Adipose tissue (tissue), 3 donors: Measurements from ENCODE around the gene LCN6. TPM values are rescaled to one million over a fixed set of nuclear protein-coding genes. Genes with fewer than 3 reads are reported as not detected.
"Not testable (repeated sequence)": the region's sequence is repeated elsewhere in the genome, so short reads cannot be mapped to it uniquely, and the experiment has no call there.

Source experiments
- H3K27ac ChIP-seq: one replicate; pipeline ENCODE4 v1.5.1; 2013; ENCODE audit warnings: low read depth, low read length
- WGBS, 3 donors: extraction: QIAGEN DNeasy Blood & Tissue Kit; methylation state at CpG; one replicate each; pipeline ENCODE4 v1.1.7; 2013; 5-methylcytosine and 5-hydroxymethylcytosine counted together
- polyA plus RNA-seq, 3 donors: library from polyadenylated mRNA; stranded (reverse); fragments of 200-250 nt; gene quantifications; one replicate each; pipeline ENCODE4 v1.2.3, GENCODE V29; 2013
- donor health status: healthy with polysubstance abuse.
- donor health status: Bipolar disorder and iron deficiency.
- donor health status: healthy.

The LCN6 gene
- polyA plus RNA-seq, 3 donors = 4.7 to 48.0 (median 39.0) TPM

- 17 to 21% (median 19%) methylated on average over 26 to 37 of the region's 37 CpGs for WGBS, 3 donors
- no peak overlapping the region for H3K27ac ChIP-seq
Measured at GRCh38 chr9:136762915-136763648, 14.8 kb upstream of the LCN6 start.

DNA sequence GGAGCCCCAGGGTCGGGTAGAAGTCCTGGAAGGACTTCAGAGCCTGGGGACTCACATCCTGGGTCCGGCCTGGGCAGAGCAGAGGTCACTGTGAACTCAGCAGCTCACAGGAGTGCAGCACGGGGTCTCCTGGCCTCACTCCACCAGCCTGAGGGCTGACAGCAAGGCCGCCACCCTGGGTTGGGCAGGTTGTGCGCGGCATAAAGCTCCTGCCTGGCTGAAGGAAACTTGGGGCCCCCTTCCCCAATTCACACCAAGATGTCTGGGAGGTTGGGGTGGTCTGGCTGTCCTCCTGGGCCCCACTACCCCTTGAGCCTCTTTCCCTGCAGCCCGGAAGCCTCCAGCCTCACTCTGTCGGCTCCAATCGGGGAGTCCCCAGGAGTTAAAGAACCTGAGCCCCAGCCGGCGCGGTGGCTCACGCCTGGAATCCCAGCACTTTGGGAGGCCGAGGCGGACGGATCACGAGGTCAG, 13.9 kb upstream of the LCN6 start:
- no peak overlapping the region for H3K27ac ChIP-seq
- 76 to 84% (median 78%) methylated on average over 17 of the region's 17 CpGs for WGBS, 3 donors

- H3K27ac ChIP-seq = no peak overlapping the region
- WGBS, 3 donors = 72 to 85% (median 78%) methylated on average over 13 of the region's 13 CpGs
Measured at GRCh38 chr9:136761545-136761981, 13.2 kb upstream of the LCN6 start.

- H3K27ac ChIP-seq = not testable (repeated sequence)
- WGBS, 3 donors = 38 to 44% (median 43%) methylated on average over 22 of the region's 22 CpGs
Measured at GRCh38 chr9:136760834-136761544, 12.7 kb upstream of the LCN6 start.

DNA sequence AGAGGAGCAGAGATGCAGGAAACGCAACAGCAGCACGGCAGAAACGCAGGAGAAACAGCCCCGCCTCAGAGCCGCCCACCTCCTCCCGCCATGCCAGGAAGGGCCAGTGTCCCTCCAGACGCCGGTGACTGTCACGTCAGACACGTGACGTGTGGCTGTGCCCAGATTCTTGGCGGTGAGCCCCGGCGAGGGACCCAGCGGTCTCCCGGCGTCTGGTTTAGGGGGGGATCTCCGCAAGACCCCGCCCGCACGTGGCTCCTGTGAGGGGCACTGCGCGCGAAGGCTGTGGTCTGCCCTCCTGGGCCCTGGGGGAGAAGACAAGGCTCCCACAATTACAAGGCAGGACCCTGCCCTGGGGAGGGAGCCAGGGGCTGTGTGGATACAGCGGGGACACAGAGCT, 12.1 kb upstream of the LCN6 start:
- H3K27ac ChIP-seq = no peak overlapping the region
- WGBS, 3 donors = 61 to 71% (median 67%) methylated on average over 22 to 25 of the region's 25 CpGs

GRCh38 chr9:136759436-136760325, 11.4 kb upstream of the LCN6 start:
- 80 to 88% (median 87%) methylated on average over 25 to 27 of the region's 27 CpGs for WGBS, 3 donors
- no peak overlapping the region for H3K27ac ChIP-seq

GRCh38 chr9:136759001-136759400, 10.7 kb upstream of the LCN6 start:
- 75 to 84% (median 76%) methylated on average over 9 of the region's 9 CpGs for WGBS, 3 donors
- no peak overlapping the region for H3K27ac ChIP-seq

DNA sequence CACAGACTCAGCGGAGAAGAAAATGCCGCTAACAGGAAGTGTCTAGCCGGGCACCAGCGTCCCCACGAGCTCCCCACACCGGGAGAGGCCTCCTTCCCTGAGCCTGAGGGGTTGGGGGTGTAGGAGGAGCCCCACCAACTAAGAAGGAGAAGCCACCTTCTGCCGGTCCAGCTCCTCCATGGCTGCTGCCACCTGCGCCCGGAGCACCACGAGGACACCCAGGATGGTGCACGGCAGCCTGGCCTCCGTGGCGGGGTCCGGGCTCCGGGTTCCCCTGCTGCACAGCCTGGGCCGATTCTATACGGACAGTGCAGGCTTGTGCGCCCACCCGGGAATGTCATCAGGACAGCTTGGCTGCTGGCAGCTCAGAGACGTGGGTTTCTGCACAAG, 9.4 kb upstream of the LCN6 start:
- 88 to 92% (median 90%) methylated on average over 20 of the region's 20 CpGs for WGBS, 3 donors
- H3K27ac ChIP-seq = no peak overlapping the region

DNA sequence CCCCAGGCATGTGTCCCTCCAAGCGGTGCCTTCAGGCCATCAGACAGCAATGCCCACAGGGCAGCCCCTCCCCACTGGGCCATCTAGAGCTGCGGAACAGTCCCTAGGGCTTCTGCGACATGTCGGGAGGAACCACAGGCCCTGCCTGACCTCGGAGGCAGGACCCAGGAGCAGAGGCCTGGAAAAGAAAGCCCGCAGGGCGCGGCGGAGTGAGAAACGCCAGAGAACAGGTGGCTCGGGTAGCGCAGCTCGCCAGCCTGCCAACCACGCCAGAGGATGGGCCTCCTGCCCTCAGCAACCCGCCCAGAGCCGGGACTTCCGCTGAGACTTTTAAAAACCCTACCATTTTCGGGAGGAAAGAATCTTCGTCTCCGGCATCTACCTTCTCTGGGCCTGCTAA, 9.0 kb upstream of the LCN6 start:
- H3K27ac ChIP-seq = no peak overlapping the region
- WGBS, 3 donors = 90 to 95% (median 91%) methylated on average over 17 to 20 of the region's 20 CpGs

DNA sequence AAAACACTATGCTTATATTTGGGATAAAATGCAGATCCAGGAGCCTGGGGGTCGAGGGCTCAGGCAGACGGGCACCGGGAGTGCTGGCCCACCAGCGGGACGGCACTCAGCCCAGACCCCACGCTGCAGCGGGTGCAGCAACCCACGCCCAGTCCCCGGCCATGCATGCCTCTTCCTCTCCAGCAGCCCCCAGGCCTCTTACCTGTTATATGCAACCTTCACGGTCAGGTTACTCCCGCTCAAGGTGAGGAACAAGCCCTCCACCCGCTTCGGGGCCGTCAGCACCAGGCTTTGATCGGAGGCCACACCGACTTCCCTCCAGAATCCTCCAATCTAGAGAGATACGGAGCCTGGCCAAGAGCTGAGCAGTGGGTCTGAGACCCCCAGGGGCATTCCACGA, 8.5 kb upstream of the LCN6 start:
- 94% methylated on average over 18 of the region's 18 CpGs for WGBS, 3 donors
- H3K27ac ChIP-seq = no peak overlapping the region

DNA sequence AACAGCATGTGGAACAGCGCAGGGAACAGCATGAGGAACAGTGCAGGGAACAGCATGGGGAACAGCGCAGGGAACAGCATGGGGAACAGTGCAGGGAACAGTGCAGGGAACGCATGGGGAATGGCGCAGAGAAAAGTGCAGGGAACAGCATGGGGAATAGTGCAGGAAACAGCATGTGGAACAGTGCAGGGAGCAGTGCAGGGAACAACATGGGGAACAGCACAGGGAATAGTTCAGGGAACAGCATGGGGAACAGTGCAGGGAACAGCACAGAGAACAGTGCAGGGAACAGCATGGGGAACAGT, 7.8 kb upstream of the LCN6 start:
- no peak overlapping the region for H3K27ac ChIP-seq
- WGBS, 3 donors = 99 to 100% (median 100%) methylated on average over 4 of the region's 4 CpGs

GRCh38 chr9:136755302-136756133, 7.2 kb upstream of the LCN6 start:
- H3K27ac ChIP-seq = not testable (repeated sequence)
- WGBS, 3 donors = 84 to 93% (median 90%) methylated on average over 22 of the region's 22 CpGs

DNA sequence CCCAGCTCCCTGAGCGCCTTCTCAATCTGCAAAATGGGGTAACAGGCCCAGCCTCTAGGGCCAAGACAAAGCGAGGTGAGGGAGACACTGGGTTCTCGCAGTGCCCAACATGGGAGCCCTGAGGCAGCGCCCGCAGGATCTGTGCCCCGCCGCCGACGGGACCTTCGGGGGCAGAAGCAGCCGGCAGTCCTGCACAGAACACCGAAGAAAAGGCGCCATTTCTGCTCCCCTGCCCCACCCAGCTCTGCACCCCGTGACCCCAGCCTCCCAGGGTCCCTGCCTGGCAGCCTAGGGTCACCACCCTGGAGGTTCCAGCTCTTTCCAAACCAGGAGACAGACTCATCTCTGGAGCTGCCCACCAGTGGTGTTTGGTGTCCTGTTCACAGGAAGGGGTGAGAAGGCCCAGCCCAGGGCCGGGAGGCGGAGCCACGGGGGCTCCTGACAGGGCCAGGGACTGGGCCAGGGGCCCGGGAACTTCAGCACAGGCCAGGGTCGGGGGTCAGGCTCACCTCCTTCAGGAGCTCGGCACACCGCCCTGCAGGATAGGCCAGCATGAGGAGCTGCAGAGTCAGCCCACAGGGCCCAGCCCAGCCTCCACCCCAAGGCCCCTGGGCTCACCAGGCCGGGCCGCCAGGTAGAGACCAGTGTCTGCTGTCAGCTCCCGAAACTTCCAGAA, 6.4 kb upstream of the LCN6 start:
- 78 to 88% (median 81%) methylated on average over 23 to 24 of the region's 24 CpGs for WGBS, 3 donors
- no peak overlapping the region for H3K27ac ChIP-seq

GRCh38 chr9:136754059-136754572, 5.8 kb upstream of the LCN6 start:
- 58 to 73% (median 61%) methylated on average over 17 of the region's 17 CpGs for WGBS, 3 donors

GRCh38 chr9:136753371-136754058, 5.2 kb upstream of the LCN6 start:
- 86 to 89% (median 87%) methylated on average over 30 to 31 of the region's 31 CpGs for WGBS, 3 donors
- H3K27ac ChIP-seq = no peak overlapping the region

More at GRCh38 chr9:136754059-136754572, 5.8 kb upstream of the LCN6 start:
- no peak overlapping the region for H3K27ac ChIP-seq

DNA sequence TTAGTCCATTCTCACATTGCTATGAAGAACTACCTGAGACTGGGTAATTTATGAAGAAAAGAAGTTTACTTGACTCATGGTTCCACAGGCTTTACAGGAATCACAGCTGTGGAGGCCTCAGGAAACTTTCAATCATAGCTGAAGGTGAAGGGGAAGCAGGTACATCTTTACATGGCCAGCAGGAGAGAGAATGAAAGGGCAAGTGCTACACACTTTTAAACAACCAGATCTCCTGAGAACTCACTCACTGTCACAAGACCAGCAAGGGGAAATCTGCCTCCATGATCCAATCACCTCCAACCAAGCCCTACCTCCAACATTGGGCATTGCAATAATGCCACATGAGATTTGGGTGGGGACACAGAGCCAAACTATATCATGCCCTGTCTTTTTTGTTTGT, 3.5 kb upstream of the LCN6 start:
- H3K27ac ChIP-seq = no peak overlapping the region

GRCh38 chr9:136751244-136751643, 2.9 kb upstream of the LCN6 start:
- 65 to 91% (median 89%) methylated on average over 1 of the region's 1 CpG for WGBS, 3 donors
- no peak overlapping the region for H3K27ac ChIP-seq
